Vagina (tissue), 2 donors: ENCODE results near the gene POLDIP3. TPM values are rescaled to one million over a fixed set of nuclear protein-coding genes. Genes with fewer than 3 reads are reported as not detected.
A peak's percentile ranks its signal among the peaks of the same experiment; 100 is the strongest.

Experiments
- DNase-seq, 2 donors: peaks; one replicate each; pipeline ENCODE4 v3.0.0-alpha.2; 2017; ENCODE audit errors: extremely low spot score in 2 of 2
- H3K27ac ChIP-seq: fragments of 200-600 bp; sonication (generic); one replicate; pipeline ENCODE4 v1.5.1; 2019
- H3K27me3 ChIP-seq: fragments of 200-600 bp; sonication (generic); one replicate; pipeline ENCODE4 v1.5.1; 2019
- H3K36me3 ChIP-seq, 2 donors: fragments of 200-600 bp; sonication (generic); one replicate each; pipeline ENCODE4 v1.5.1; 2017 to 2019
- H3K4me1 ChIP-seq: fragments of 200-600 bp; sonication (generic); one replicate; pipeline ENCODE4 v1.5.1; 2019
- H3K4me3 ChIP-seq, 2 donors: fragments of 200-600 bp; sonication (generic); 1 replicate in 1 of 2; 2 replicates in 1 of 2; pipeline ENCODE4 v1.5.1; 2016 to 2019
- H3K9me3 ChIP-seq: fragments of 200-600 bp; sonication (generic); one replicate; pipeline ENCODE4 v1.5.1; 2019
- CTCF ChIP-seq, 3 experiments: fragments of 450-650 bp in 2 of 3; fragments of 200-600 bp in 1 of 3; sonication (generic) in 1 of 3; IDR thresholded peaks; one replicate each; pipeline ENCODE4 v1.5.1; 2017 to 2019; ENCODE audit warnings: antibody characterized with exemption in 3 of 3, mild to moderate bottlenecking in 2 of 3, moderate library complexity in 2 of 3
- POLR2A ChIP-seq, 2 donors: fragments of 450-650 bp; IDR thresholded peaks; one replicate each; pipeline ENCODE4 v1.6.1; 2017; ENCODE audit warnings: antibody characterized with exemption in 2 of 2, mild to moderate bottlenecking in 2 of 2, moderate library complexity in 2 of 2
- POLR2AphosphoS5 ChIP-seq, 2 donors: sonication (generic); formaldehyde crosslinking; IDR thresholded peaks; one replicate each; pipeline ENCODE4 v1.9.0; 2017; ENCODE audit warnings: antibody characterized with exemption in 2 of 2, mild to moderate bottlenecking in 2 of 2, low read depth in 1 of 2; ENCODE audit not compliant: insufficient read depth in 1 of 2
- intact Hi-C: fragments of 100-400 bp; cut with DNase I; formaldehyde crosslinking; loops from one replicate; pipeline ENCODE4 v1.15.1; 2023
- total RNA-seq: library from RNA; depleted of rRNA; stranded (reverse); fragments of >200 nt; gene quantifications from one replicate; pipeline ENCODE4 v1.2.3, GENCODE V29; 2016

Gene POLDIP3
- total RNA-seq, 1 donor from 2014 or later = 34.9 TPM

GRCh38 chr22:42641801-42642413 lies 27.2 kb upstream of the POLDIP3 start:
- H3K27ac ChIP-seq = no peak overlapping the region

GRCh38 chr22:42639541-42640241 lies 25.0 kb upstream of the POLDIP3 start:
- Histone ChIP-seq H3K4me3 (no peak overlapping the region), H3K27me3 (no peaks in the 10 kb centered on the region), H3K9me3 (no peaks in the 10 kb centered on the region), H3K27ac (no peak overlapping the region), H3K36me3 (peaks cover 0 to 7% of the 10 kb centered on the region in 2 donors), H3K4me1 (peaks cover 62% of the 10 kb centered on the region)
- no peak for DNase-seq
- no peak for TF ChIP-seq CTCF (IDR thresholded peaks at IDR 0.05)
- TF ChIP-seq POLR2AphosphoS5 (IDR thresholded peaks at IDR 0.05; ENCODE audit: insufficient read depth in 1 of 2, low read depth in 1 of 2) = no peak
- TF ChIP-seq POLR2A (IDR thresholded peaks at IDR 0.05) = no peak
- intact Hi-C loops = no loop called here

More at GRCh38 chr22:42641801-42642413, 27.2 kb upstream of the POLDIP3 start:
- no peaks in the 10 kb centered on the region for H3K36me3 ChIP-seq
- no peak overlapping the region for H3K4me3 ChIP-seq
- H3K4me1 ChIP-seq = peaks cover 64% of the 10 kb centered on the region
- no peaks in the 10 kb centered on the region for H3K9me3 ChIP-seq
- DNase-seq = no peak
- no peaks in the 10 kb centered on the region for H3K27me3 ChIP-seq
- intact Hi-C loops = no loop called here
- no peak for TF ChIP-seq POLR2A (IDR thresholded peaks at IDR 0.05)
- TF ChIP-seq CTCF (IDR thresholded peaks at IDR 0.05) = no peak
- TF ChIP-seq POLR2AphosphoS5 (IDR thresholded peaks at IDR 0.05; ENCODE audit: insufficient read depth in 1 of 2, low read depth in 1 of 2) = no peak

GRCh38 chr22:42637555-42637954 lies 22.9 kb upstream of the POLDIP3 start:
- Histone ChIP-seq H3K27me3 (no peaks in the 10 kb centered on the region), H3K36me3 (peaks cover 4 to 26% of the 10 kb centered on the region in 2 donors), H3K27ac (peak overlapping the region; percentile 91), H3K4me1 (peaks cover 41% of the 10 kb centered on the region), H3K4me3 (no peak overlapping the region), H3K9me3 (no peaks in the 10 kb centered on the region)
- TF ChIP-seq POLR2A (IDR thresholded peaks at IDR 0.05) (no peak), CTCF (IDR thresholded peaks at IDR 0.05) (no peak), POLR2AphosphoS5 (IDR thresholded peaks at IDR 0.05; ENCODE audit: insufficient read depth in 1 of 2, low read depth in 1 of 2) (no peak)
- intact Hi-C loops = no loop called here
- no peak for DNase-seq

- H3K36me3 ChIP-seq = peaks cover 4 to 34% of the 10 kb centered on the region in 2 donors
- intact Hi-C loops = no loop called here
- peak overlapping the region; percentile 91 for H3K27ac ChIP-seq
- no peak for DNase-seq
- H3K4me1 ChIP-seq = peaks cover 40% of the 10 kb centered on the region
- H3K9me3 ChIP-seq = no peaks in the 10 kb centered on the region
- TF ChIP-seq CTCF (IDR thresholded peaks at IDR 0.05) = no peak
- no peak for TF ChIP-seq POLR2A (IDR thresholded peaks at IDR 0.05)
- no peak for TF ChIP-seq POLR2AphosphoS5 (IDR thresholded peaks at IDR 0.05; ENCODE audit: insufficient read depth in 1 of 2, low read depth in 1 of 2)
- no peak overlapping the region for H3K4me3 ChIP-seq
- H3K27me3 ChIP-seq = no peaks in the 10 kb centered on the region
Observed at GRCh38 chr22:42636506-42636905, 21.8 kb upstream of the POLDIP3 start.

- Histone ChIP-seq H3K27me3 (no peaks in the 10 kb centered on the region), H3K27ac (peak overlapping the region; percentile 91), H3K4me3 (no peak overlapping the region), H3K4me1 (peaks cover 46% of the 10 kb centered on the region), H3K9me3 (no peaks in the 10 kb centered on the region), H3K36me3 (peaks cover 4 to 44% of the 10 kb centered on the region in 2 donors)
- TF ChIP-seq POLR2AphosphoS5 (IDR thresholded peaks at IDR 0.05; ENCODE audit: insufficient read depth in 1 of 2, low read depth in 1 of 2) = peak; percentile 80 to 92
- no peak for TF ChIP-seq POLR2A (IDR thresholded peaks at IDR 0.05)
- TF ChIP-seq CTCF (IDR thresholded peaks at IDR 0.05) = no peak
- intact Hi-C loops = no loop called here
- no peak for DNase-seq
Observed at GRCh38 chr22:42635531-42635930, 20.8 kb upstream of the POLDIP3 start.
